HUDEP-2 (cell line): ENCODE results near the gene SLC6A7.

Experiments
- DNase-seq, 76 experiments: peaks; one replicate each; lab custom pipeline; 2025; ENCODE audit not compliant: unreplicated experiment in 76 of 76; lab: John Stamatoyannopoulos, UW

The SLC6A7 gene

DNA sequence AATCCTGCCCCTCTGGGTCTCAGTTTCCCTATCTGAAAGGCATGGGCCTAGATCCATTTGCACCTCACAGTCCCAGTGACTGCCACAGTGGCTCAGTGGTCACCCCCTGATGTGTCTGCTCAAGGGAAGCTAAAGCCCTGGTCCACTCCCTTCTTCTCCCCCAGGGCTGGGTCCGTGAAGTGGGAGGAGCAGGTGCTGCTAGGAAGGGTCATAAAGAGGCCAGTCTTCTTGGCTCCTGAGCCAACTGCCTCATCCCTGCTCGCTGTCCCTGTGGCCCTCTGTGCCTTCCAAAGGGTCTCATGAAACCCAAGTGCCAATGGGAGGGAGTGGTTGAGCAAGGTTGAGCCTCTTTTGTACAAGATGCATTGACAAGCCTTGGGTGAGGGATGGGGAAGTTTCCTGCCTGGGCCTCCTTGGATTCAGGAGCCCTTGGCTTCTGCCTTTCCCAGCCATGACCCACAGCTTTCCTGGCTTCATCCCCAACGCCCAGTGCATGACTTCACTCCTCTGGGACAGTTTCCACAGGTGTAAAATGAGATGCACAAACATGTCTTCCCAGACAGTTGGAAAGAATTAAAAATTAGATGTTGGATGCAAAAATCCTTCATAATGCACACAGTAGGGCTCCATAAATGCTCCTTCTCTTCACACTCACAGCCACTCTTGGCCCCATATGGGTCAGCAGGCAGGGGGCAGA lies 1.6 kb upstream of the SLC6A7 start:
- no peak for DNase-seq

DNA sequence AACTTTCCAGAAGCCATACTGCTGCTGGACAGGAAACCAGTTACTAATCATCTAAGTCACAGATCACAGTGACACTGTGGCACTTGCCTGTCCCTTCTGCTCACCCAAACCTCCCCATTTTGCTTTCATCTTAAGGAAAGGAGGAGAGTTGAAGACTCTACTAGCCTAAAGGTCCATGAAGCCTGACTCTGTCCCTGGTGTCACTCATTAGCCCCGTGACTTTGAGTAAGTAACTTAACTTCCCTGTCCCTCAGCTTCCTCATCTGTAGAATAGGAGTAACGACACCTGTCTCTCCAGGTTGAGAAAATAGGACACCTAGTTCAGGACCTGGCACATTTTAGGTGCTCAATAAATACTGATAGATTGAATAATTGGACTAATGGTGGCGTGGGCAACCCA lies 536 bp upstream of the SLC6A7 start:
- DNase-seq, result no peak

DNA sequence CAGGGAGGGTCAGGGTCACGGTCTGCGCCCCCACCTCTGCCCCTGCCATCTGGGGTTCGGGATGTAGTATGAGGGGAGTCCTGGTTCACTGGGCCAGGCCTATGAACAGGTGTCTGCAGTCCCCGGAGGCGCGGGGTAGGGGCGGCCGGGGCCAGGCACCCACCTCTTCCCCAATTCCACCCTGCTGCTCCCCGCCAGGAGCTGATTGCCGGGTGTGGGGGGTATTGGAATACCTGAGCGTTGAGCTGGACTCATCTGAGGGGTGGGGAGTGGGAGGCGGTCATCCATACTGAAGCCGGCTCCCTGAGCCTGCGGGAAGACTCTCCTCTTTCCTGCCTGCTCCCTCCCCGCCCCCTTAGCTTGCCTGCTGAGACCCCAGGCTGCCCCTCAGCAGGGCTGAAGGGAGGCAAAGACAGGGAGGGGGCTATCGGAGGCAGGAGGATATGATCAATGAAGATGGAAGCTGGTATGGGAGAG lies 679 bp downstream of the SLC6A7 start:
- DNase-seq, result no peak

DNA sequence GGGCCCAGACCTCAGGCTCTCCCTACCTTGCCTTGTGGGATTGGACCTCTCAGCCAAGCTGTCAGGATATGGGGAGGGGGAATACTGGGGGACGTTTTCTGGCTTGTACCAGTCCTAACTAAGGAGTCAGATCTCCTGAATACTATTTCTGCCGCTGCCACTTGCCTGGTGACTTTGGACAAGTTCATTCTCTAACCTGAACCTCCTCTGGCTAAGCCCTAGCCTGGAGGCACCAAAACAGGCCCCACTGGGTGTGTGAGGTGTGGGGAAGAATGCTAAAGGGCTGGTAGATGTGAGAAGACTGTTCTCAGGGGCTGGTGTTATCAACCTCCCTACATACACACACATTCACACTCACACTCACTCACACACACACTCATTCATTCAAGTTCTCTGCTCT lies 1.1 kb downstream of the SLC6A7 start:
- no peak for DNase-seq

DNA sequence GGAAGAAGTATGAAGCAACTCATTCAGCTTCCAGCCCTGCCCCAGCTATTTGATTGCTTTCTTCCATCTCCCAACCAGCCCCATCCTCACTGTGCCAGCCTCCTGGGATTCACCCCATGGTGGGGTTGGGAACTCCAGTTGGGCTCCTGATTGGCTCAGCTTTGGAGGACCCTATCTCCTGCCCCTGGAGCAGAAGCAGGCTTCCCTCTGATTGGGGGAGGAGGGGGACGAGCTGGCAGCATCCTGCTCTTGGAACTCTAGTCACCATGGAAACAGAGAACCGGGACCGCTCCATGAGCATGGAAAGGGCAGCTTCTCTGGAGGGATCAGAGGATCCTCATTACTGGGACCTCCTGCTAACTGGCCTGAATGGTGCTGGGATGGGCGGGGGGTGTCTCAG lies 2.6 kb downstream of the SLC6A7 start:
- DNase-seq, result no peak

DNA sequence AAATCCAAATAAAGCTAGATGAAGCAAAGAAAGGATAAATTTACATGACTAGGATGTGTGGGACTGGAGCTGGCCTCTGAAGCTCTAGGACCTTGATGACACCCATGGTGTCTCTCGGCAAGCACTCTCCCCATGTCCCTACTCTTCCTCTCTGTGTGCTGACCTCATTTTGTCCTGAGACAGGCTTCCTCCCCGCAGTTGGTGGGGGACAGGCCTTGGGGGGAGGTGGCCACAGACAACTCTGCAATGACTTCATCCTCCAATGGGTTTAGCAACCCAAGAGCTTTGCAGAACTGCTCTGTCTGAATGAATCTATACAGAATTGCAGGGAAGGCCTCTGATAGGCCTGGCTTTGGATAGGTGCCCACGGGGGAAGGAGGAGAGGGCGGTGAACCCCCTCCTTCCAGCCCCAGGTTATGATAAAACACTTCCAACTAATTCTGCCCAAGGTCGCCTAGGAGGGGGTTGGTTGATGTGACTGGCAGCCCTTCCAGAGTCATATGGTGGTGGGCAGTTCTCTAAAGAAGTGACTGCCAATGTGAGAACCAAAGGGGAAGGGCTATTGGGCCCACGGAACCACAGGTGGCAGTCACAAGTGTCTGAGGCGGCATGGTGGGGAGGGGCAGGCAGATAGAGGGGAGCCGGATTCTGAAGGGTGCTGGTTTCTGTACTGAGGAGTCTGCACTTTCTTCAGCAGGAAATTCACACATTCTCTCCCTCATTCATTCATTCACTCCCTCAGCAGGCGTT lies 6.0 kb downstream of the SLC6A7 start:
- DNase-seq, result no peak

DNA sequence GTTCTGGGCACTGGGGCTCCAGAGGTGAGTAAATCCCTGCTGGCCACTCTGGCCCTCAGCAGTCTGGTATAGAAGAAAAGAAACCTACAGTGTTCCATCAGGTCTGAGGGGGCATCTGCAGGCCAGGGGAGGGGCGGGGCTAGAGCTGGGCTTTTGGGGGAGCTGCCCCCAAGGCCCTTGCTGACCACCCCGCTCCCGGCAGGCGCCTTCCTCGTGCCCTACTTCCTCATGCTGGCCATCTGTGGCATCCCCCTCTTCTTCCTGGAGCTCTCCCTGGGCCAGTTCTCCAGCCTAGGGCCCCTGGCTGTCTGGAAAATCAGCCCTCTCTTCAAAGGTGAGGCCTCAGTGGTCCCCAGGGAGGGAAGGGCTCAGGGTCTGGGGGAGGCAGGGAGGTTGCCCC lies 6.7 kb downstream of the SLC6A7 start:
- no peak for DNase-seq

DNA sequence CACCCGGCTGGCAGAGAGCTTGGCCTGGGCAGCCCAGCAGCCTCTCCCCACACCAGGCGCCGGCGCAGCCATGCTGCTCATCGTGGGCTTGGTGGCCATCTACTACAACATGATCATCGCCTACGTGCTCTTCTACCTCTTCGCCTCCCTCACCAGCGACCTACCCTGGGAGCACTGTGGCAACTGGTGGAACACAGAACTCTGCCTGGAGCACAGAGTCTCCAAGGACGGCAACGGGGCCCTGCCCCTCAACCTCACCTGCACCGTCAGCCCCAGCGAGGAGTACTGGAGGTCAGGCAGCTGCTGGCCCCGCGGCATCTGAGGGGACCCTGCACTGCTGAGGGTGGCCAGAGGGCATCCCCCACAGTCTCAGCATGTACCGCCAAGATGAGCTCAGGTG lies 7.1 kb downstream of the SLC6A7 start:
- no peak for DNase-seq

DNA sequence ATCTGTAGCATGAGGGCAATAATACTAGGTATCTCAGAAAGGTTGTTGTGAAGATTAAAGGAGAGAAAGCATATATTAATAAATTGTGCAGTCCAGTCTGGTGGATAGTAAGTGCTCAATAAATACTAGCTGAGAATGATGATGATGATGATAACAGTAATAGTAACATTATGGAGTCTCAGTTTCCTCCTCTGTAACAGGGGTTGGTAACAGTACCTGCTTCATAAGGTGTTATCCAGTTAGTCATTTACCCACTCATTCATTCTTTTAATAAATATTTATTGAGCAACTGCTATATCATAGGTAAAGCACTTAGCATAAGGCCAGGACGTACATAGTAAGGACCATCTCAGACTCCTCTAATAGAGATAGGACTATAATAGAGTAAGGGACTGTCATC lies 7.6 kb downstream of the SLC6A7 start:
- DNase-seq, result no peak

DNA sequence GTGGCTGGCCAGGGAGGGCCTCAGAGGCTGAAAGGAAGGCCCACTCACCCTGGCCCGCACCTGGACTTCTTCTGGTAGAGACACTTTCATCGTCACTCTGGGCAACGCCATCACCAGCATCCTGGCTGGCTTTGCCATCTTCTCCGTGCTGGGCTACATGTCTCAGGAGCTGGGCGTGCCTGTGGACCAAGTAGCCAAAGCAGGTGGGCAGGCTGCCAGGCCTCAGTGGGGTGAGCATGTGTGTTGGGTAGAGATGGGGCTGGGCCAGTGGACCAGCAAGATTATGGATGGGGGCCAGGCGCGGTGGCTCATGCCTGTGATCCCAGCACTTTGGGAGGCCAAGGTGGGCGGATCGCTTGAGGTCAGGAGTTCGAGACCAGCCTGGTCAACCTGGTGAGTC lies 12.6 kb downstream of the SLC6A7 start:
- no peak for DNase-seq

DNA sequence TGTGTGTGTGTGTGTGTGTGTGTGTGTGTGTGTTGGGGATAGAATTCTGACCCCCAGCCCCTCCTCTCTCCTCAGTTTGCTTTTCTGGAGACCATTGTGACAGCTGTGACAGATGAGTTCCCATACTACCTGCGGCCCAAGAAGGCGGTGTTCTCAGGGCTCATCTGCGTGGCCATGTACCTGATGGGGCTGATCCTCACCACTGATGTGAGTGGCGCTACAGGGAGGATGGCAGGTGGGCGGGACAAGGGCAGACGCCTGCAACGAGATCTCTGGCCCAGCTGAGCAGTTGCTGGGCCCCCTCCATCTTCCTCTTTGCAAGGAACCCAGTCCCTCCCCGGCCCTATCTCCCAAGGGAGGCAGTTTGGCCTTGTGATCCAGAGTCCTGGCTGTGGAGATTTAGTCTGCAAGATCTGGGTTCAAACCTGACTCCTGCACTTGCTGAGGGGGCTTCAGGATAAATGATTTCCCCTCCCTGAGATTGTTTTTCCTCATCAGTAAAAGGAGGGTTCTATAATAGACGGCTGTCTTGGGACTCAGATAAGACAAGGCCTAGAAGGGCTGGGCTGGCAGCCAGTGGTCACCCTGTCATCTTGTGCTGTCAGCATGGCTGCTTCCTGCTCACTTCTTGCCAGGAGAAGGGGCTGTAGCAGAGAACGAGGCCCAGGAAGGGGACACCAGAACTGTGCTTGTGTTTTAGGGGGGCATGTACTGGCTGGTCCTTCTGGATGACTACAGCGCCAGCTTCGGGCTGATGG lies 14.1 kb downstream of the SLC6A7 start:
- DNase-seq, result peak in 4 of 76 experiments; percentile 1 to 26 (median 12)

DNA sequence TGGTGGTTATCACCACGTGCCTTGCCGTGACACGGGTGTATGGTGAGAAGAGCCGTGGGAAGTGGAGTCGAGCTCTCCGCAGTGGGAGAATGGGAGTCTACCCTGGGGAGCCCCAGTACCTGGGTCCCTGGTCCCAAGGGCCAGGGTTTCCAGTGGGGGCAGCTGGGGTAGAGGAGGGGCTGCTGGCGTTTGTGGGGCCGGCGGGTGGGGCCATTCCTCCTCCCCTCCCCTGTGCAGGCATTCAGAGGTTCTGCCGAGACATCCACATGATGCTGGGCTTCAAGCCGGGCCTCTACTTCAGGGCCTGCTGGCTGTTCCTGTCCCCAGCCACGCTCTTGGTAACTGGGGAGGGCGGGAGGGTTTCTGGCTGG lies 14.7 kb downstream of the SLC6A7 start:
- no peak for DNase-seq

DNA sequence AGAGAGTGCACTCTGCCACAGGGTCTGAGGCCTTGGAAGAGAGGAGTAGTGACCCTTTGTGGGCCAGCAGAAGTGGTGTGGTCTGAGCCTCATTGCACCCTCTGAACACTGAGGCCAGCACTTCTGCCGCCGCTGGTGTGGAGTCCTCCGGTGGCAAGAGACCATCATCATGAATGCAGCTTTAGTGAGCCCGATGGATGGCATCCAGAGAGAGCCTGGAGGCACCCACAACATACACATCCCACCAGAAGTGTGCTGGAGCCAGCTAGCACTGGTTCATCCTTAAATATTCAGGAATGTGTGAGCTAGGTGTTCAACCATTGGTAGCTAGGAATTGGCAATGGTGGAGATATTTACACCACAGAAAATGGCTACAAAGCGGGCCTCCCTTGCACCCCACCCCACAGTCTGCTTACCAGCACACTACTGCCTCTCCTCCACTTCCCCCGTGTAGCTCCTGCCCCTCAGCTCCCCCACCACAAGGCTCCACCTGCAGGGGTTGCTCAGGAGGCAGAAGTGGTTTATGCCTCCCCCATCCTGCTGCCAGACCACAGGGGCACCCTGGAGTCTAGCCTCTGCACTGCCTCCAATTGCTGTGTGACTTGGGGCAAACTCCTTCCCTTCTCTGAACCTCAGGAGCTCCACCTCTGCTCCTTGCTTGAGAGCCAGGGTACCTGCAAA lies 16.4 kb downstream of the SLC6A7 start:
- DNase-seq, result no peak

DNA sequence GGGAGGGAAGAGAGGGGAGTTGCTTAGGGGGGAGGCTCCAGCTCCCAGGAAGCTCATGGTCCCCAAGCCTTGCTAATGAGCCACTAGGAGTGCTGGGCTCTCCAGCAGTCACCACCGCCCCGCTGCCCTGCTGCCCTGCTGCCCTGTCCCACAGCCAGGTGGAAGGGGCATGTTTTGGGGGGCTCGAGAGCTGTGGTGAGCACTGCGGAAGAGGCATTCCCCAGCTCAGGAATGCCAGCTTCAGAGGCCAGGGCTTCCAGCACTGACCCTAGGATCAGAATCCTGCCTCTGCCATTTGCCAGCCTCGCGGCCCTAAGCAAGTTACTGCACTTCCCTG lies 16.9 kb downstream of the SLC6A7 start:
- no peak for DNase-seq

DNA sequence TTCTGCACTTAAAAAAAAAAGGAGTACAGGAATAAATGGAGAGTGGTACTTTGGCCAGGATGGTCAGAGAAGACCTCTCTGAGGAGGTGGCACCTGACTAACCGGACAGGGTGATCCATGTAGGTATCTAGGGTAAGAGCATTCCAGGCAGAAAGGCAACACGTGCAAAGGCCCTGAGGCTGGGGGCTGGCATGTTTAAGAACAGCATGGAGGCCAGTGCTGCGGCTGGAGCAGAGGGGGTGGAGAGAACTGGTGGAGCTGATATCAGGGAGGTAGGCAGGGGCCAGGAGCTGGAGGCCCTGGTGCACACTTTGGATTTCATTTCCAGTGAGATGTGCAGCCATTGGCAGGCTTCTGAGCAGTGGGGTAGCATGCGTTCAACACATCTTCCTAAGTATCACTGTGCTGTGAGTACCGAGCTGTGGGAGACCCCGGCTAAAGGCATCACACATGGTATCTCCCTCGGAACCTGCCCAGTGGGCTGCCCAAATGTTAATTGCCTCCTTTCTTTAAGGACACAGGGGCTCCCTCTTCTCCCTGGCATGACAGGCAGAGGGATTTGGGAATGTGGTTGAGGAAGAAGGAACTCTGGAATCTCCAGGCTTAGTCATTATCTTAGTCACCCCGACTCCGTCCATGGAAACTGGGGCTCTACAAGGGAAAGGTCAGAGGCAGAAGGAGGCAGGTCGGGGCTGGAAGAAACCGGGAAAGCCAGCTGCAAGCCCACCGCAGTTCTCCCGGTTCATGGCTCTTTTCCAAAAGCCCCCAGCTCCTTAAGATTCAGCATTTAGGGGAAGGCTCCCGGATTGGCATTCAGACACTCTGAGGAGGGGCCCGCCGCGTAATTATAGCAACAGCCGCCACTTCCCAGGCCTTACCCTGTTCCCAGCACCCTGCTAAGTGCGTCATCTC lies 18.6 kb downstream of the SLC6A7 start:
- DNase-seq, result no peak

DNA sequence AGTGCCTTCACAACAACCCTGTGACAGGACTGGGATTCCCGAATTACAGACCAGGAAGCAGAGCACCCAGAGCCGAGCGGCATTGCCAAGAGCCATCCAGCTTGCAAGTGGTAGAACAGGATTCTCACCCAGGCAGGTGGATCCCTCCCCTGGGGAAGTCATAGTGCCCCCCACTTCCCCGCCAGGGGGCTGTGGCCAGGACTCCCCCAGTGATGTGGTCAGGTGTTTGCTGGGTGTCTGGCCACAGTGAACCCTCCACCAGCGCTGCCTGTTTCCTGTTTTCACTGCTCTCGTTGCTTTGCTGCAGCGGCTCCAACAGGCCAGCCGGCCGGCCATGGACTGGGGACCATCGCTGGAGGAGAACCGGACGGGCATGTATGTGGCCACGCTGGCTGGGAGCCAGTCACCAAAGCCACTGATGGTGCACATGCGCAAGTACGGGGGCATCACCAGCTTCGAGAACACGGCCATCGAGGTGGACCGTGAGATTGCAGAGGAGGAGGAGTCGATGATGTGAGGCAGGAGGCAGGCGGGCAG lies 19.3 kb downstream of the SLC6A7 start:
- no peak for DNase-seq

DNA sequence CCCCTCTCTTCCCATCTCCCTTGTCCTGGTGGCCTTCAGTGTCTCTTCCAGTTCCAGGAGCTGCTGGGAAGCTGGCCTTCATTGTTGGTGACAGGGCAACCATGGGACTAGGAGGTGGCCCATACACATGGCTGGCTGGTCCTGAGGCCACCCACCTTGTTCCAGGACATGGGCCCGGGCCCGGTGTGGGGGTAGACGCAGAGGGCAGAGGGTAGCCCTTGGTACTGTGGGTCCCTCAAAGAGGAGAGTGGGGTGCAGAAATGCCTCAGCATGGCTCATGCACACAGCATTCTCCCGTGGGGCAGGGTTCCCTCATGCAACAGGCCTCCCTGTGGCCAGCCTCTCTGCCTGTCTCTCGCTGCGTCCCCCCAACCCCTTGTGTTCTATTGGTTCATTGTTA lies 20.8 kb downstream of the SLC6A7 start:
- DNase-seq, result no peak

DNA sequence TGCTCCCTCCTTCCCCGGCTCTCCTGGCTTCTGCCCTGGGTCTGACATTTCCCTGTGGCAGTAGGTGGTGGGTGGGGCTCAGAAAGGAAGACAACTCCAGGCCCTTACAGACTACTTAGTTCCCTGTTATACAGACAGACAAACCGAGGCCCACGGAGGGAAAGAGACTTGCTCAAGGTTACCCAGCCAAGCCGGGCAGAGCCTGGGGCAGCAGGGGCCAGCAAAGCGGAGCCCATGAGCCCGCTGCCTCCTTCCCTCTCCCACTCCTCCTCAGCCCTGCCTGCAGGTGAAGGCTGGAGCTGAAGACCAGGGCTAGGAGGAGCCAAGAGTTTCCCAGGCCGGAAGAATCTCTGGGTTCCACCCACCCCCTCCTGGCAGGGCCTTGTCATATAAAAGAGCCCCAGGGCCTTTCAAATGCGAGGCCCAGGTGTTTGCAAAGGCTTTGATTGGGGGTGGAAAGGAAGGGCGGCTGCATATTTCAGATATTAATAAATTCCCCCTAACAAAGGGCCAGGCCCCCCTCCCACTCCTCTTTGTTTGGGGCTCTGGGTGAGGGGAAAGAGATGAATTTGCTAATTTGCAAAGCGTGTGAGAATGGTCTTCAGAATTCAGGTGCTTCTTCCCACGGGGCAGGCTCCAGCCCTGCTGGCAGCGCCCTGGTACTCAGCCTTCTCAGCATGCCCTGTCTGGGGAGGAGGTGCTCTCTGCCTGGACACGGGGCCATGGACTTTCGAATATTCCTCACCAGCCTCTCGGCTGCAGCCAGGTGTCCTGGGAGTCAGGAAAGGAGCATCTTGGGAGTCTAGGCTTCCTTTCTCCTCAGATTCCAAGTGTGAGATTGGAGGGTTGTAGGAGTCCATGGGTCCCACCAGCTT lies 21.5 kb downstream of the SLC6A7 start:
- no peak for DNase-seq

DNA sequence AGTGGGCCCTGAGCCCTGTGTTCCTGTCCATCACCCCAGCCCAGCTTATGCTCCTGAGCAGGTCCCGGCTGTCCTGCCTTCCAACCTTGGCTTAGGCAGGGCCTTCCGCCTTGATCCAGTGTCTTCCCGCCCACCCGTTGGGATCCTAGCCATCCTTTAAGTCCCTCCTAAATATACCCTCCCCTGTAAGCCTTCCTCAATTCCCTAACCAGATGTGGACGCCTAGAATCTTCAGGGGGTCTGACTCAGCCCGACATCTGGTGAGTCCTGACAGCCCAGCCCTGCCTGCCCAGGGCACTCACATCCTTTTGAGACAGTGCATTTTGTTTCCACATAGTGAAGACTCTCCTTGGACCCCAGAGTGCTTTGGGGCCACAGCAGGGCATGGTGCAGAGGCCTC lies 23.7 kb downstream of the SLC6A7 start:
- no peak for DNase-seq
